ENCODE data around the gene HHIPL1. TPM values are rescaled to one million over a fixed set of nuclear protein-coding genes. Genes with fewer than 3 reads are reported as not detected.

The HHIPL1 gene
- total RNA-seq, 5 donors from 2014 or later (not counting 1 experiment from before 2014, with no cell fraction given) = 0.05 to 0.35 (median 0.23) TPM

GRCh38 chr14:99666533-99666932 is 21.6 kb downstream of the HHIPL1 start:
- Mint-ChIP-seq H3K27me3 (peaks cover 12 to 20% of the 10 kb centered on the region in 2 donors), H3K27ac (no peak overlapping the region), H3K4me1 (no peaks in the 10 kb centered on the region), H3K9me3 (no peaks in the 10 kb centered on the region), H3K36me3 (no peaks in the 10 kb centered on the region), H3K4me3 (no peak overlapping the region)
- POLR2A ChIA-PET = no interaction called here
- WGBS (ENCODE audit: insufficient coverage) = 52% methylated on average over 5 of the region's 6 CpGs
- CTCF ChIA-PET = no interaction called here
- DNase-seq = no peak
- no peaks in the 10 kb centered on the region for H3K9me3 ChIP-seq
- no peaks in the 10 kb centered on the region for H3K4me1 ChIP-seq (ENCODE audit: control insufficient read depth in 1 of 2, extremely low read depth in 1 of 2, insufficient read depth in 2 of 2, low read length in 2 of 2)
- no peak overlapping the region for H3K4me3 ChIP-seq (ENCODE audit: control insufficient read depth in 1 of 2, extremely low read depth in 1 of 2, low read length in 1 of 2)
- H3K27me3 ChIP-seq (replicated peaks in 1 of 2; ENCODE audit: control insufficient read depth in 2 of 2, extremely low read depth in 1 of 2, insufficient read depth in 2 of 2, low read length in 1 of 2) = peaks cover 0 to 41% of the 10 kb centered on the region in 2 experiments
- no peak for ATAC-seq (replicated peaks in 1 of 4)
- H3K27ac ChIP-seq (ENCODE audit: low read length) = no peak overlapping the region
- H3K36me3 ChIP-seq (ENCODE audit: control insufficient read depth in 2 of 2, extremely low read depth in 1 of 2, insufficient read depth in 1 of 2, low read length in 1 of 2) = no peaks in the 10 kb centered on the region

DNA sequence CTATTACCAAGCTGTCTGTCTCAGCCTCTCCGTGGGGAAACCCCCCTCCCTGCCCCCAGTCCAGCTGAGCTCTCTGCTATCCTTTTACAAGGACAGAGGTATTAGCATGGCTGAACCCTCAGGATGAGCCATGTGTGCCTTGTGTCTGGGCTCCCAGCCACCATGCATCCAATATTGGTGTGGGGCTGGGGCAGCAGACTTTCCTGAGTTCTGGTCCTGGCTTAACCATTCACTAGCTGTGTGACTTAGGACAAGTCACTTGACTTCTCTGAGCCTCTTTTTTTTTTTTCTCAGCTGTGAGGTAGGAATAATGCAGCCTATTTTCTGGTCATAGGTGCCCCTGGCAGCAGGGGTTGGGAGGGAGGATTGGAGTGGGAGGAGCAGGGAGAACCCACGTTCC is 22.1 kb downstream of the HHIPL1 start:
- H3K36me3 Mint-ChIP-seq = no peaks in the 10 kb centered on the region
- H3K27me3 ChIP-seq (replicated peaks in 1 of 2; ENCODE audit: control insufficient read depth in 2 of 2, extremely low read depth in 1 of 2, insufficient read depth in 2 of 2, low read length in 1 of 2) = peaks cover 0 to 41% of the 10 kb centered on the region in 2 experiments
- H3K4me3 Mint-ChIP-seq = no peak overlapping the region
- H3K9me3 ChIP-seq = no peaks in the 10 kb centered on the region
- ATAC-seq (replicated peaks in 1 of 4) = no peak
- ChIA-PET CTCF (no interaction called here), POLR2A (no interaction called here)
- H3K27ac ChIP-seq (ENCODE audit: low read length) = no peak overlapping the region
- peaks cover 0 to under 1% (median 0%) of the 10 kb centered on the region in 3 donors for H3K4me1 Mint-ChIP-seq
- no peak for DNase-seq
- H3K4me1 ChIP-seq (ENCODE audit: control insufficient read depth in 1 of 2, extremely low read depth in 1 of 2, insufficient read depth in 2 of 2, low read length in 2 of 2) = peaks cover 0 to under 1% of the 10 kb centered on the region in 2 experiments
- H3K36me3 ChIP-seq (ENCODE audit: control insufficient read depth in 2 of 2, extremely low read depth in 1 of 2, insufficient read depth in 1 of 2, low read length in 1 of 2) = no peaks in the 10 kb centered on the region
- 39% methylated on average over 2 of the region's 2 CpGs for WGBS (ENCODE audit: insufficient coverage)
- H3K27ac Mint-ChIP-seq = peak overlapping the region in 1 of 2 donors; percentile 15
- peaks cover 11 to 19% of the 10 kb centered on the region in 2 donors for H3K27me3 Mint-ChIP-seq
- H3K4me3 ChIP-seq (ENCODE audit: control insufficient read depth in 1 of 2, extremely low read depth in 1 of 2, low read length in 1 of 2) = no peak overlapping the region
- H3K9me3 Mint-ChIP-seq = no peaks in the 10 kb centered on the region

DNA sequence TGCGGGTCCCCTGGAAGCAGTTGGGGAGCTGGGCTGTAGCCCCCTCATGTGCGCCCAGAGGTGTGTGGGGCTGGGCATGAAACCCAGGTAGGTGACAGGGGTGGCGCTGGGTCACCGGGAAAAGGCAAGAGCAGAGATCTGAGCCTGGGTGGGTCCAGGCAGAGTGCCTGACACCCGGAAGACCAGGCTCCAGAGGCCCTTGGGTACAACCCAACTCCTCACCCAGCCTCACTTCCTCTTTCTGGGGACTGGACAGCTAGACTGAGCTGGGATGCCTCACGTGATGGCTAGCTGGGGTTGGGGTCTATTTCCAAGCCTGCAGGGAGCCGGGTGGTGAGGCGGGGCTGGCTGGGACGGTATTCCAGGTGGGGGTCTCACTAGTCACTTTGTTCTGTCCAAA is 22.9 kb downstream of the HHIPL1 start:
- Histone ChIP-seq H3K36me3 (ENCODE audit: control insufficient read depth in 2 of 2, extremely low read depth in 1 of 2, insufficient read depth in 1 of 2, low read length in 1 of 2) (no peaks in the 10 kb centered on the region), H3K9me3 (no peaks in the 10 kb centered on the region), H3K4me1 (ENCODE audit: control insufficient read depth in 1 of 2, extremely low read depth in 1 of 2, insufficient read depth in 2 of 2, low read length in 2 of 2) (peaks cover 0 to 8% of the 10 kb centered on the region in 2 experiments), H3K27ac (ENCODE audit: low read length) (no peak overlapping the region), H3K4me3 (ENCODE audit: control insufficient read depth in 1 of 2, extremely low read depth in 1 of 2, low read length in 1 of 2) (no peak overlapping the region), H3K27me3 (replicated peaks in 1 of 2; ENCODE audit: control insufficient read depth in 2 of 2, extremely low read depth in 1 of 2, insufficient read depth in 2 of 2, low read length in 1 of 2) (peaks cover 0 to 34% of the 10 kb centered on the region in 2 experiments)
- no peaks in the 10 kb centered on the region for H3K36me3 Mint-ChIP-seq
- no peak for ATAC-seq (replicated peaks in 1 of 4)
- no peaks in the 10 kb centered on the region for H3K9me3 Mint-ChIP-seq
- H3K4me3 Mint-ChIP-seq = no peak overlapping the region
- 74% methylated on average over 6 of the region's 9 CpGs for WGBS (ENCODE audit: insufficient coverage)
- ChIA-PET CTCF (no interaction called here), POLR2A (no interaction called here)
- H3K27ac Mint-ChIP-seq = no peak overlapping the region
- H3K4me1 Mint-ChIP-seq = peaks cover 0 to 8% (median 5%) of the 10 kb centered on the region in 3 donors
- DNase-seq = no peak
- H3K27me3 Mint-ChIP-seq = peaks cover 11 to 19% of the 10 kb centered on the region in 2 donors

DNA sequence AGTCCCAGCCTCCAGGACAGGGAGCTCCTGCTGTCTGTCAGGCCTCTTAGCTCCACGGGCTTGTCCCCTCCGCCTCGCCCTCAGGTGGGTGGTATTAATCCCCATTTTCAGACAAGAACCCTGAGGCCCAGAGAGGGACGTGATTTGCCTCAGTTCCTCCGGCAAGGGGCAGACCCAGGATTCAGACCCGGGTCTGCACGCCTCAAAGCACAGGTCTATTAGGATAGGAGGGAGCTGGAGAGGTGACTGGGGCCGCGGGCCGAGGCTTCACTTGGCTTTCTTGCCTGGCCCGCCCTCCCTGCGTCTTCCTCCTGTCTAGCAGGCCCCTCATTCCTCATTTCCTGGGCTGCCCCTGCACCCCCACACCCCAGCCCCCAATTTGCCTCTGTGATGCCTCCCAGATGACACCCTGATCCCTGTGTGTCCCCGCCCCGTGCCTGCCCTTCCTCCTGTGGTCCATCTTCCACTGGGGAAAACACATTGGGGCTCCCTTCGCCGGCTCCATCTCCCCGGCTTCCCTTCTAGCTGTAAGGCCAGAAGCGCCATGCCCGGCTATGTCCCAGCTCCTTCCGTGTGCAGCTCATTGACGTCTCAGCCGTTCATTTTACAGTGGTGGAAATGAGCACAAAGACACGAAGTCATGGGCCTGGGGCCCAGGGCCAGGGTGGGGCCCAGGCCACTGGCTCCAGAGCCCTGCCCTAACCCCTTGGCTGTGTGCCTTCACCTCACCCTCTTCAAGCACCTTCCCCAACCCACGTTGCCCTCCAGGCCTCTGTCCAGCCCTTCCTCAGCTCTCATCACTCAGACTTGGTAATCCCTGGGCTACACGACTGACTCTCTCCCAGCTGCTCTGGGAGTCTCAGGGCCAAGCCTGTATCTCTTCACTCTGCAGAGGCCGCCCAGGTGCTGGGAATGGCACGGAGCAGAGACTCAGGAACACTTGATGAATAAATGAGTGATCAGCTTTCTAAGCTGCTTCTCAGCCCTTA is 23.7 kb downstream of the HHIPL1 start:
- H3K4me3 ChIP-seq (ENCODE audit: control insufficient read depth in 1 of 2, extremely low read depth in 1 of 2, low read length in 1 of 2) = no peak overlapping the region
- no peak overlapping the region for H3K4me3 Mint-ChIP-seq
- DNase-seq (no peak), ATAC-seq (replicated peaks in 1 of 4) (no peak)
- H3K27me3 ChIP-seq (replicated peaks in 1 of 2; ENCODE audit: control insufficient read depth in 2 of 2, extremely low read depth in 1 of 2, insufficient read depth in 2 of 2, low read length in 1 of 2) = peaks cover 0 to 29% of the 10 kb centered on the region in 2 experiments
- no peak overlapping the region for H3K27ac Mint-ChIP-seq
- ChIA-PET POLR2A (no interaction called here), CTCF (no interaction called here)
- H3K4me1 ChIP-seq (ENCODE audit: control insufficient read depth in 1 of 2, extremely low read depth in 1 of 2, insufficient read depth in 2 of 2, low read length in 2 of 2) = peaks cover 0 to 14% of the 10 kb centered on the region in 2 experiments
- no peaks in the 10 kb centered on the region for H3K36me3 Mint-ChIP-seq
- H3K27me3 Mint-ChIP-seq = peaks cover 9 to 16% of the 10 kb centered on the region in 2 donors
- no peaks in the 10 kb centered on the region for H3K36me3 ChIP-seq (ENCODE audit: control insufficient read depth in 2 of 2, extremely low read depth in 1 of 2, insufficient read depth in 1 of 2, low read length in 1 of 2)
- no peaks in the 10 kb centered on the region for H3K9me3 ChIP-seq
- WGBS (ENCODE audit: insufficient coverage) = 79% methylated on average over 21 of the region's 27 CpGs
- peaks cover 0 to 12% (median 6%) of the 10 kb centered on the region in 3 donors for H3K4me1 Mint-ChIP-seq
- no peak overlapping the region for H3K27ac ChIP-seq (ENCODE audit: low read length)
- no peaks in the 10 kb centered on the region for H3K9me3 Mint-ChIP-seq

- no peaks in the 10 kb centered on the region for H3K36me3 Mint-ChIP-seq
- ChIA-PET CTCF (no interaction called here), POLR2A (no interaction called here)
- peaks cover 0 to 20% of the 10 kb centered on the region in 2 experiments for H3K4me1 ChIP-seq (ENCODE audit: control insufficient read depth in 1 of 2, extremely low read depth in 1 of 2, insufficient read depth in 2 of 2, low read length in 2 of 2)
- no peak overlapping the region for H3K4me3 Mint-ChIP-seq
- peaks cover 0 to 34% of the 10 kb centered on the region in 2 experiments for H3K27me3 ChIP-seq (replicated peaks in 1 of 2; ENCODE audit: control insufficient read depth in 2 of 2, extremely low read depth in 1 of 2, insufficient read depth in 2 of 2, low read length in 1 of 2)
- H3K27ac Mint-ChIP-seq = no peak overlapping the region
- H3K27me3 Mint-ChIP-seq = peaks cover 9 to 25% of the 10 kb centered on the region in 2 donors
- no peaks in the 10 kb centered on the region for H3K9me3 Mint-ChIP-seq
- H3K4me1 Mint-ChIP-seq = peaks cover 0 to 13% (median 6%) of the 10 kb centered on the region in 3 donors
- no peak overlapping the region for H3K27ac ChIP-seq (ENCODE audit: low read length)
- H3K4me3 ChIP-seq (ENCODE audit: control insufficient read depth in 1 of 2, extremely low read depth in 1 of 2, low read length in 1 of 2) = no peak overlapping the region
- H3K36me3 ChIP-seq (ENCODE audit: control insufficient read depth in 2 of 2, extremely low read depth in 1 of 2, insufficient read depth in 1 of 2, low read length in 1 of 2) = no peaks in the 10 kb centered on the region
- no peak for DNase-seq
- ATAC-seq (replicated peaks in 1 of 4) = no peak
- no peaks in the 10 kb centered on the region for H3K9me3 ChIP-seq
- WGBS (ENCODE audit: insufficient coverage) = 81% methylated on average over 10 of the region's 14 CpGs
Measured at GRCh38 chr14:99670361-99671234, 25.7 kb downstream of the HHIPL1 start.
